Stomach (tissue), 9 donors: ENCODE measurements around the gene DIDO1. TPM values are rescaled to one million over a fixed set of nuclear protein-coding genes. Genes with fewer than 3 reads are reported as not detected.
A peak's percentile ranks its signal among the peaks of the same experiment; 100 is the strongest.

Experiments used
- DNase-seq, 2 donors: peaks; one replicate each; pipeline versions ENCODE4 v3.0.0 to v3.0.0-alpha.2; 2013 to 2019
- H3K27ac ChIP-seq, 5 donors: fragments of 200-600 bp in 4 of 5; sonication (generic) in 4 of 5; one replicate each; pipeline ENCODE4 v1.5.1; 2013 to 2019; ENCODE audit warnings: mild to moderate bottlenecking in 1 of 5, moderate library complexity in 1 of 5
- H3K27me3 ChIP-seq, 3 donors: fragments of 200-600 bp; sonication (generic); one replicate each; pipeline ENCODE4 v1.5.1; 2017 to 2019; ENCODE audit warnings: mixed run types in 1 of 3
- H3K36me3 ChIP-seq, 4 donors: fragments of 200-600 bp; sonication (generic); 1 replicate in 3 of 4; 2 replicates in 1 of 4; pipeline ENCODE4 v1.5.1; 2016 to 2019
- H3K4me1 ChIP-seq, 4 donors: fragments of 200-600 bp; sonication (generic); one replicate each; pipeline ENCODE4 v1.5.1; 2016 to 2019
- H3K4me3 ChIP-seq, 4 donors: fragments of 200-600 bp; sonication (generic) in 3 of 4; one replicate each; pipeline ENCODE4 v1.5.1; 2016 to 2019; ENCODE audit warnings: mild to moderate bottlenecking in 1 of 4
- H3K9me3 ChIP-seq, 4 donors: fragments of 200-600 bp; sonication (generic); one replicate each; pipeline ENCODE4 v1.5.1; 2016 to 2019
- CTCF ChIP-seq, 7 experiments: fragments of 450-650 bp in 4 of 7; fragments of 200-600 bp in 3 of 7; sonication (generic) in 3 of 7; IDR thresholded peaks; one replicate each; pipeline ENCODE4 v1.5.1; 2016 to 2019; ENCODE audit warnings: antibody characterized with exemption in 7 of 7, control low read depth in 2 of 7, mild to moderate bottlenecking in 1 of 7
- EP300 ChIP-seq: sonication (generic); formaldehyde crosslinking; IDR thresholded peaks from one replicate; pipeline ENCODE4 v1.6.1; 2017; ENCODE audit warnings: antibody characterized with exemption
- POLR2A ChIP-seq, 4 donors: fragments of 450-650 bp; IDR thresholded peaks; one replicate each; pipeline ENCODE4 v1.6.1; 2016; ENCODE audit warnings: antibody characterized with exemption in 4 of 4, control low read depth in 2 of 4, mild to moderate bottlenecking in 1 of 4, moderate library complexity in 1 of 4
- POLR2AphosphoS5 ChIP-seq, 3 donors: sonication (generic); formaldehyde crosslinking; IDR thresholded peaks; one replicate each; pipeline ENCODE4 v1.6.1; 2016; ENCODE audit warnings: antibody characterized with exemption in 3 of 3
- WGBS, 5 donors: extraction: QIAGEN DNeasy Blood & Tissue Kit in 3 of 5; methylation state at CpG; one replicate each; pipeline versions ENCODE4 v1.1.5 to v1.1.7; 2013 to 2018; 5-methylcytosine and 5-hydroxymethylcytosine counted together
- intact Hi-C: fragments of 100-400 bp; cut with DNase I; formaldehyde crosslinking; loops from one replicate; pipeline ENCODE4 v1.15.1; 2023; ENCODE audit warnings: low total_unique reads
- polyA plus RNA-seq, 3 donors: library from polyadenylated mRNA; stranded (reverse); fragments of 200-250 nt; gene quantifications; one replicate each; pipeline ENCODE4 v1.2.3, GENCODE V29; 2013
- total RNA-seq, 5 donors: library from RNA; depleted of rRNA; stranded (reverse); fragments of >200 nt; gene quantifications; one replicate each; pipeline versions ENCODE4 v1.1.0 to v1.2.3, GENCODE V29; 2014 to 2016
- donor health status: healthy with polysubstance abuse.
- donor health status: Bipolar disorder and iron deficiency.
- donor health status: healthy.

Gene DIDO1
- total and polyA plus RNA-seq, 8 donors = 8.1 to 117 (median 57.7) TPM

DNA sequence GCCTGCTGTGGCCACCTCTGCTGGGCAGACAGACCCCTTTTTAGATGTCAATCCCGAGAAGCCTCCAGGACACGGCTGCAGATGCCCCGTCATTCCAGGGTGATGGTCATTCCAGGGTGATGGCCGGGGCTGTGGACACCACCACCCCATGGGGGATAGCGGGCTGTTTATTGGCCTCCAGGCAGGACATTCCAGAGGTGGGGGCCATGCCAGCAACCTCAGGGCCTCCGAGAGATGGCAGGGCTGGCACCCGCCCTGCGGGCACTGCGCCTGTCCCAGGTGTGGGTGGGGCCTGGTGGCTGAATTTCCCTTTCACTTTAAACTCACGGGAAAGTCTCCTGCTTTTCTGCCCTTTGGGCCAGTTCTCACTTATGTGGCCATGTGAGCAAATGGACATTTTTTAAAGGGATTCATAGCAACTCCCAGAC lies 94.9 kb downstream of the DIDO1 start:
- H3K36me3 ChIP-seq = no peaks in the 10 kb centered on the region
- peak overlapping the region in 3 of 5 donors; percentile 23 to 84 (median 66) for H3K27ac ChIP-seq
- H3K27me3 ChIP-seq = peaks cover 0 to 8% (median 0%) of the 10 kb centered on the region in 3 donors
- peak; percentile 17 to 84 for DNase-seq
- no peaks in the 10 kb centered on the region for H3K9me3 ChIP-seq
- intact Hi-C loops = no loop called here
- TF ChIP-seq EP300 (no peak), CTCF (IDR thresholded peaks at IDR 0.05) (no peak), POLR2AphosphoS5 (IDR thresholded peaks at IDR 0.05) (no peak), POLR2A (IDR thresholded peaks at IDR 0.05) (no peak)
- WGBS, 5 donors = 40 to 58% (median 45%) methylated on average over 8 to 10 of the region's 10 CpGs
- peak overlapping the region in 1 of 4 donors; percentile 31 for H3K4me3 ChIP-seq
- H3K4me1 ChIP-seq = peaks cover 13 to 30% (median 28%) of the 10 kb centered on the region in 4 donors

GRCh38 chr20:62830821-62831220 lies 95.5 kb downstream of the DIDO1 start:
- H3K27ac ChIP-seq = peak overlapping the region in 1 of 5 donors; percentile 84

GRCh38 chr20:62830251-62830650 lies 96.1 kb downstream of the DIDO1 start:
- TF ChIP-seq EP300 (no peak), POLR2A (IDR thresholded peaks at IDR 0.05) (no peak), POLR2AphosphoS5 (IDR thresholded peaks at IDR 0.05) (no peak), CTCF (IDR thresholded peaks at IDR 0.05) (no peak)
- no peaks in the 10 kb centered on the region for H3K36me3 ChIP-seq
- intact Hi-C loops = no loop called here
- H3K4me1 ChIP-seq = peaks cover 13 to 31% (median 28%) of the 10 kb centered on the region in 4 donors
- no peaks in the 10 kb centered on the region for H3K27me3 ChIP-seq
- 88 to 95% (median 93%) methylated on average over 11 to 14 of the region's 14 CpGs for WGBS, 5 donors
- H3K9me3 ChIP-seq = no peaks in the 10 kb centered on the region
- no peak overlapping the region for H3K4me3 ChIP-seq
- H3K27ac ChIP-seq = no peak overlapping the region
- DNase-seq = no peak

More at GRCh38 chr20:62830821-62831220, 95.5 kb downstream of the DIDO1 start:
- TF ChIP-seq EP300 = no peak
- TF ChIP-seq POLR2AphosphoS5 (IDR thresholded peaks at IDR 0.05) = no peak
- no peak for TF ChIP-seq CTCF (IDR thresholded peaks at IDR 0.05)
- no peak for TF ChIP-seq POLR2A (IDR thresholded peaks at IDR 0.05)
- H3K4me1 ChIP-seq = peaks cover 13 to 30% (median 28%) of the 10 kb centered on the region in 4 donors
- H3K27me3 ChIP-seq = peaks cover 0 to 2% (median 0%) of the 10 kb centered on the region in 3 donors
- H3K4me3 ChIP-seq = no peak overlapping the region
- 63 to 84% (median 76%) methylated on average over 8 to 22 of the region's 22 CpGs for WGBS, 5 donors
- H3K36me3 ChIP-seq = no peaks in the 10 kb centered on the region
- intact Hi-C loops = no loop called here
- no peaks in the 10 kb centered on the region for H3K9me3 ChIP-seq
- DNase-seq = peak in 1 of 2 donors; percentile 14

DNA sequence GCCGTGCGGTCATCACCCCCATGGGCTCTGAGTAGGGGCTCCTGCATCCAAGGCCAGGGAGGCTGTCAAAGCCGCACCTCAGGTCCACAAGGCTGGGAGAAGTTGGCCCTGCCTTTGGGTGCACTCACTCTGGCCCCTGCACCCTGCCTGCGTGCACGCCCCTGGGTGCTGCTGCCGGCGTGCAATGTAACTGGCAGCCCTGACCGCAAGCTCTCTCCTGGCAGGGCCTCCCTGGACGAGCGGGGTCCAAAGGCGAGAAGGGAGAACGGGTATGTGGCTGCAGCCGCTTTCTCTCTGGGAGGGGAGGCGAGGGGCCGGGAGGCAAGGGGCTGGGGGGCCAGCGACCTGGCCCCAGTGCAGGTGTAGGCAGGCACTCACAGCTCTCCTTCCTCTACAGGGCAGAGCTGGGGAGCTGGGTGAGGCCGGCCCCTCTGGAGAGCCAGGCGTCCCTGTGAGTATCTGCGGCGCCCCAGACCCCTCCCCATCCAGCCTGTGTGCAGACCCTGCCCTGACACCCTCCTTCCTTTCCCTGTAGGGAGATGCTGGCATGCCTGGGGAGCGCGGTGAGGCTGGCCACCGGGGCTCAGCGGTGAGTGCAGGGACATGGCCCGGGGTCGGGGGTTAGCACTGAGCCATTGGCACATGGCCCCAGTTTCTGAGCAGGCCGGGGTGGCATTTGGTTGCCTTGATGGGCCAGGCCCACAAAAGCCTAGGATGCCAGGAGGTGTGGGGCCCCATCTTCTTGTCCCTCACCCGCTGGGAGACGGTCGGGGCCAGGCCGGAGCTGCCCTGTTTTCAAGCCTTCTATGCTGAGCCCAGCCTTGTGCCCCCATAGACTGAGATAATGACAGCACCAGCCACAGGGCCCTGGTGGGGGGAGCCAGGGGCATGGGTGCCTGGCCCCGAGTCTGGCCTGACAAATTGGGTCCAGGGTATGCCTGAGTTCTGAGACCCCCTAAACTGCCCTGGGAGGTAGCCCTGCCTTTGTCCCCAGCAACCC lies 96.8 kb downstream of the DIDO1 start:
- WGBS, 5 donors = 91 to 95% (median 94%) methylated on average over 26 to 32 of the region's 32 CpGs
- Histone ChIP-seq H3K4me1 (peaks cover 16 to 38% (median 32%) of the 10 kb centered on the region in 4 donors), H3K27ac (no peak overlapping the region), H3K9me3 (no peaks in the 10 kb centered on the region), H3K36me3 (no peaks in the 10 kb centered on the region), H3K27me3 (peaks cover 0 to 6% (median 0%) of the 10 kb centered on the region in 3 donors), H3K4me3 (no peak overlapping the region)
- no peak for DNase-seq
- TF ChIP-seq CTCF (IDR thresholded peaks at IDR 0.05) = no peak
- no peak for TF ChIP-seq POLR2A (IDR thresholded peaks at IDR 0.05)
- no peak for TF ChIP-seq POLR2AphosphoS5 (IDR thresholded peaks at IDR 0.05)
- TF ChIP-seq EP300 = no peak
- intact Hi-C loops = no loop called here
